Measurements from ENCODE around the gene CYP27A1. TPM values are rescaled to one million over a fixed set of nuclear protein-coding genes. Genes with fewer than 3 reads are reported as not detected.

The CYP27A1 gene
- polyA plus RNA-seq, 2 of the 4 experiments (the other 2 are of a cell fraction): 0.13 to 0.14 TPM

GRCh38 chr2:218813771-218814460 lies 32.0 kb downstream of the CYP27A1 start:
- DNase-seq (ENCODE audit: low read depth in 1 of 2, low spot score in 1 of 2) (no peak), FAIRE-seq (no peak), ATAC-seq (no peak; a peak in 1 of 6 replicates)
- Histone ChIP-seq H3K4me1 (no peaks in the 10 kb centered on the region), H3K4me2 (no peak overlapping the region), H3K9me3 (no peaks in the 10 kb centered on the region), H3K27ac (no peak overlapping the region), H3K4me3 (no peak overlapping the region)
- POLR2A ChIA-PET: no interaction called here
- CTCF ChIA-PET: interaction anchor here (3.0 kb wide), 1 partner anchor 34 kb away, joined by 16 read pairs; no protein-coding TSS in a partner anchor
- no peak for TF ChIP-seq TP53 (CRISPR knock-in tag; IDR thresholded peaks at IDR 0.05)
- no peak for TF ChIP-seq KDM1A (IDR thresholded peaks at IDR 0.05; ENCODE audit: low read depth)
- TF ChIP-seq ZC3H11A (IDR thresholded peaks at IDR 0.05): no peak
- TF ChIP-seq ATOH8 (CRISPR knock-in tag; IDR thresholded peaks at IDR 0.05; ENCODE audit: low read depth): no peak
- TF ChIP-seq GATA3 (IDR thresholded peaks at IDR 0.05; ENCODE audit: borderline replicate concordance): no peak
- no peak for TF ChIP-seq PBX3 (IDR thresholded peaks at IDR 0.05)
- no peak for TF ChIP-seq HOXB5 (CRISPR knock-in tag; IDR thresholded peaks at IDR 0.05)
- TF ChIP-seq, protein P1, sequence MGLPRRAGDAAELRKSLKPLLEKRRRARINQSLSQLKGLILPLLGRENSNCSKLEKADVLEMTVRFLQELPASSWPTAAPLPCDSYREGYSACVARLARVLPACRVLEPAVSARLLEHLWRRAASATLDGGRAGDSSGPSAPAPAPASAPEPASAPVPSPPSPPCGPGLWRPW (IDR thresholded peaks at IDR 0.05): no peak
- no peak for TF ChIP-seq KDM5A (IDR thresholded peaks at IDR 0.05)
- TF ChIP-seq ELK1 (IDR thresholded peaks at IDR 0.05; ENCODE audit: low read depth, low read length): no peak
- no peak for TF ChIP-seq HEYL (CRISPR knock-in tag; IDR thresholded peaks at IDR 0.05)
- TF ChIP-seq, protein P2, sequence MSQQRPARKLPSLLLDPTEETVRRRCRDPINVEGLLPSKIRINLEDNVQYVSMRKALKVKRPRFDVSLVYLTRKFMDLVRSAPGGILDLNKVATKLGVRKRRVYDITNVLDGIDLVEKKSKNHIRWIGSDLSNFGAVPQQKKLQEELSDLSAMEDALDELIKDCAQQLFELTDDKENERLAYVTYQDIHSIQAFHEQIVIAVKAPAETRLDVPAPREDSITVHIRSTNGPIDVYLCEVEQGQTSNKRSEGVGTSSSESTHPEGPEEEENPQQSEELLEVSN (IDR thresholded peaks at IDR 0.05; ENCODE audit: borderline replicate concordance, low read depth): no peak
- no peak for TF ChIP-seq CHD2 (IDR thresholded peaks at IDR 0.05; ENCODE audit: low read length, partially characterized antibody)
- TF ChIP-seq JUNB (IDR thresholded peaks at IDR 0.05): no peak
- no peak for TF ChIP-seq SMC3 (IDR thresholded peaks at IDR 0.05)
- no peak for TF ChIP-seq ZFP36 (IDR thresholded peaks at IDR 0.05; ENCODE audit: borderline replicate concordance, partially characterized antibody)
- 50% methylated on average over 9 of the region's 11 CpGs for WGBS (ENCODE audit: missing lambda C conversion rate)

- CTCF ChIA-PET: interaction anchor here (1.1 kb wide), 1 partner anchor 33 kb away, joined by 5 read pairs; no protein-coding TSS in a partner anchor
These were observed 32.7 kb downstream of the CYP27A1 start for GRCh38 chr2:218814540-218815243.

DNA sequence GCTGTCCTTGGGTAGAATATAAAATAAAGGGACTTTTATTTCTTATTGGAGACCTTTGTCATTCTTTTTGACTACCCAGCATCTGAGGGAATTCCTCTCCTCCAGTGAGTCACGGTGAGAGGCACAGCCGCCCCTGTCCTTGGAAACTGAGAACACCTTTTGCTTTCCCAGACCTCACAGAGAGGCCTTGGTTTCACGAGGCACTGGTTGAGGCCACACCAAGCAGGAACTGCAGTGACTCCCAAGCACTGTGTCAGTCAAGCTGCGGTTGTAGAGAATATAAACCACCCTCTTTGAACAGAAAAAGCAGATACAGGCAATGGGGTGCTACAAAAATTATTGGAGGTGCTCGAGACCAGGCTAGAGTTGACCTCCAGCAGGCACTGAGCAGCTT lies 33.3 kb downstream of the CYP27A1 start:
- ChIA-PET POLR2A (no interaction called here), CTCF (interaction anchor here (1.1 to 1.5 kb wide), 2 partner anchors 32 to 37 kb away, joined by 3 to 5 read pairs; no protein-coding TSS in a partner anchor)
- FAIRE-seq (no peak), ATAC-seq (no peak), DNase-seq (ENCODE audit: low read depth in 1 of 2, low spot score in 1 of 2) (no peak)
- Histone ChIP-seq H3K4me3 (no peak overlapping the region), H3K9me3 (no peaks in the 10 kb centered on the region), H3K4me1 (no peaks in the 10 kb centered on the region), H3K27ac (no peak overlapping the region), H3K4me2 (no peak overlapping the region)
- 46% methylated on average over 5 of the region's 5 CpGs for WGBS (ENCODE audit: missing lambda C conversion rate)
- no peak for TF ChIP-seq TFCP2L1 (CRISPR knock-in tag; IDR thresholded peaks at IDR 0.05)
- no peak for TF ChIP-seq HOXA7 (CRISPR knock-in tag; IDR thresholded peaks at IDR 0.05)
- TF ChIP-seq EHF (CRISPR knock-in tag; IDR thresholded peaks at IDR 0.05): no peak
- no peak for TF ChIP-seq ZNF302 (CRISPR knock-in tag; IDR thresholded peaks at IDR 0.05)
- no peak for TF ChIP-seq FOSL2 (IDR thresholded peaks at IDR 0.05)
- no peak for TF ChIP-seq FOSL2 (CRISPR knock-in tag; IDR thresholded peaks at IDR 0.05)
- no peak for TF ChIP-seq NR3C1 (IDR thresholded peaks at IDR 0.05)
- no peak for TF ChIP-seq REST (IDR thresholded peaks at IDR 0.05)

More at GRCh38 chr2:218814540-218815243, 32.7 kb downstream of the CYP27A1 start:
- no peak for TF ChIP-seq ZC3H11A (IDR thresholded peaks at IDR 0.05)
- no peak for TF ChIP-seq PHF8 (IDR thresholded peaks at IDR 0.05; ENCODE audit: borderline replicate concordance, low read depth)
- WGBS (ENCODE audit: missing lambda C conversion rate): 85% methylated on average over 9 of the region's 13 CpGs
- no peak for FAIRE-seq
- Histone ChIP-seq H3K27ac (no peak overlapping the region), H3K9me3 (no peaks in the 10 kb centered on the region), H3K4me2 (no peak overlapping the region), H3K4me1 (no peaks in the 10 kb centered on the region), H3K4me3 (no peak overlapping the region)
- no peak; a peak in 2 of 6 replicates for ATAC-seq
- no peak for DNase-seq (ENCODE audit: low read depth in 1 of 2, low spot score in 1 of 2)
- POLR2A ChIA-PET: no interaction called here
